GM12864 (cell line): ENCODE measurements around the gene CAMSAP2.
"Not testable (repeated sequence)": the region's sequence is repeated elsewhere in the genome, so short reads cannot be mapped to it uniquely, and the experiment has no call there.

Experiments used
- DNase-seq: peaks from one replicate; pipeline ENCODE4 v3.0.0-alpha.2; 2011; ENCODE audit warnings: low read depth
- H3K4me3 ChIP-seq: 2 replicates; pipeline ENCODE4 v1.5.1; 2011; ENCODE audit warnings: mild to moderate bottlenecking, low read depth, low read length, control low read depth
- CTCF ChIP-seq: IDR thresholded peaks from 2 replicates; pipeline ENCODE4 v1.5.1; 2011; ENCODE audit warnings: low read depth, mild to moderate bottlenecking, moderate library complexity, low read length, control low read depth, inconsistent platforms; ENCODE audit errors: missing control alignments

CAMSAP2 gene

DNA sequence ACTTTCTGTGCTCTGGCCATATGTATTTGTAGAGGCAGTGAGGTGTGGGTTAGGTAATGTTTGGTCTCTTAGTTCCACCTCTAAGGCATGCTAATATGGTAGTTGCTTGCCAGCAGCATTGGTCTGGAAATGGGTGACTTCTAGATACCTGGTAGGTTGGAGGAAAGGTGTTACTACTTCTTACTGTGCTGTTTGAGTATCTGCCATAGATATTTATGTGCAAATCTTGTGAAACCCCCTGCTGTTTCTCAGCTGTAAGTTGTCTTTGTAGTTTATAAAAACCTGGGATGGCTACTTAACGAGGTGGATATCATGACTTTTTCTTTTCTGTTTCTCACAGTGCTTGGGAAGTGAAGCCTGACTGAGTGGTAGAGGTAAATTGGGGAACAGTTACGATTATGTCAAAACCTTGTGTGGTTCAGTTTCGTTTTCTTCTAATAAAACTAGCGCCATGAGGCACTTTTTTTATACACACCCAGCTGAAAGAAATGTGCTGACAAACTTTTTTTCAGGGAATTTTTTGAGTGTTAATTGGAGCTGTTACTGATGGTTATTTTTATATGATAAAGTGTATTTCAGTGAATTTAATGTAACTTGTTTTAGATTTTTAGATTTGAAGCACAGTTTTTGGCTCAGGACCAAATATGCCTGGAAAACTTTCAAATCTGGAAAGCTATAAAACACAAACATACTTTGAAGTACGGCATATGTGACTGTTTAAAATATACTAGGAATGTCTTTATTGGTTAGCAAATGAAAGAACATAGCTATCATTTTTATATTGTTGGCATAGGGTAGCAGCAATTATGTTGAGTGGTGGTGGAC lies 42.1 kb downstream of the CAMSAP2 start:
- peak; percentile 35 for DNase-seq
- no peak for TF ChIP-seq CTCF
- peak overlapping the region; percentile 10; the same call in 1 of the 2 replicates for H3K4me3 ChIP-seq

DNA sequence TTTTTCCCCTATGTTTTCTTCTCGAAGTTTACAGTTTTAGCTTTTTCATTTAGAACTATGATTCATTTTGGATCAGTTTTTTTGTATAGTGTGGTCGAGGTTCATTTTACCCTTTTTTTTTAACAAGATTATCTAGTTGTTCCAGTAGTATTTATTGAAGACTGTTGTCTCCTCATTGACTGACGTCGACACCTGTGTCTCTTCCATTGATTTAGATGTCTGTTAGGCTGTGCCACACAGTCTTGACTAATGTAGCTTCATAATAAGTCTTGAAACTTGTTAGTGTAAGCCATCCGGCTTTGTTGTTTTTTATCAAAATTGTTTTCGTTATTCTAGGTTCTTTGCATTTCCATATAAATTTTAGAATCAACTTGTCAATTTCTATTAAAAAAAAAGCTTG lies 45.2 kb downstream of the CAMSAP2 start:
- no peak overlapping the region for H3K4me3 ChIP-seq
- no peak for DNase-seq
- TF ChIP-seq CTCF: no peak

DNA sequence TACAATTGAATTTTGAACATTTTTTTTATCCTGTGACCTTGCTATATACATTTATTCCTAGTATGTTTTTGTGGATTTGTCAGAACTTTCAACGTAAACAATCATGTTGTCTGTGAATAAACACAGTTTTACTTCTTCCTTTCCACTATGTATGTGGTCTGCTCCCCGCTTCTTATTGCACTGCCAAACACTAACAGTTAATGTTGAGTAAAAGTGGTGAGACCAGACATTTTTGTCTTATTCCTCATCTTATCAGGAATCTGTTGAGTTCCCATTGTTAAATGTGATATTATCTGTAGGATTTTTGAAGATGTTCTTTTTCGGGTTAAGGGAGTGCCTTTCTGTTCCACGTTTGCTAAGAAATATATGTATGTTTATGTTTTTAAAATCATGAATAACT lies 45.9 kb downstream of the CAMSAP2 start:
- H3K4me3 ChIP-seq: no peak overlapping the region
- no peak for DNase-seq
- no peak for TF ChIP-seq CTCF

GRCh38 chr1:200786788-200787187 lies 48.1 kb downstream of the CAMSAP2 start:
- TF ChIP-seq CTCF: no peak
- no peak for DNase-seq
- H3K4me3 ChIP-seq: no peak overlapping the region

GRCh38 chr1:200787896-200788387 lies 49.2 kb downstream of the CAMSAP2 start:
- H3K4me3 ChIP-seq: no peak overlapping the region
- TF ChIP-seq CTCF: no peak
- no peak for DNase-seq

- H3K4me3 ChIP-seq, DNase-seq: not testable (repeated sequence)
Measured at GRCh38 chr1:200791012-200791411, 52.3 kb downstream of the CAMSAP2 start.

GRCh38 chr1:200793677-200794076 lies 55.0 kb downstream of the CAMSAP2 start:
- H3K4me3 ChIP-seq: no peak overlapping the region
- no peak for TF ChIP-seq CTCF
- DNase-seq: no peak
